Cardiac muscle cell (in vitro differentiated cells and primary cell): ENCODE measurements around the gene HLA-A. TPM values are rescaled to one million over a fixed set of nuclear protein-coding genes. Genes with fewer than 3 reads are reported as not detected.

ENCODE experiments used
- DNase-seq, 2 donors: peaks; one replicate each; pipeline versions ENCODE4 v3.0.0 to v3.0.0-alpha.2; 2010 to 2017; ENCODE audit warnings: low read depth in 1 of 2, low spot score in 1 of 2
- H3K27ac ChIP-seq: fragments of 200-600 bp; sonication (generic); 2 replicates; pipeline ENCODE4 v1.5.1; 2016
- H3K27me3 ChIP-seq: fragments of 200-600 bp; sonication (generic); 2 replicates; pipeline ENCODE4 v1.6.0; 2016; ENCODE audit warnings: control low read depth
- H3K36me3 ChIP-seq: fragments of 200-600 bp; sonication (generic); 2 replicates; pipeline ENCODE4 v1.5.1; 2016; ENCODE audit warnings: control low read depth
- H3K4me1 ChIP-seq: fragments of 200-600 bp; sonication (generic); 2 replicates; pipeline ENCODE4 v1.8.1; 2017; ENCODE audit warnings: low read depth, mild to moderate bottlenecking, mixed run types
- H3K4me3 ChIP-seq: fragments of 200-600 bp; sonication (generic); 2 replicates; pipeline ENCODE4 v1.5.1; 2016; ENCODE audit warnings: mild to moderate bottlenecking
- H3K9me3 ChIP-seq: fragments of 200-600 bp; sonication (generic); 2 replicates; pipeline ENCODE4 v1.5.1; 2017; ENCODE audit warnings: low read depth, mild to moderate bottlenecking, control low read depth
- CTCF ChIP-seq: IDR thresholded peaks from 2 replicates; pipeline ENCODE4 v1.5.1; 2012; ENCODE audit warnings: low read depth, mild to moderate bottlenecking, low read length
- polyA plus RNA-seq: library from polyadenylated mRNA; unstranded; fragments of >200 nt; fragmentation: Nextera tagmentation; extraction: Ambion mirVana; gene quantifications from 2 replicates; pipeline ENCODE4 v1.2.1, GENCODE V29; 2016
- total RNA-seq: library from RNA; depleted of rRNA; stranded (reverse); fragments of >200 nt; gene quantifications from 2 replicates; pipeline ENCODE4 v1.2.3, GENCODE V29; 2016

The HLA-A gene
- total and polyA plus RNA-seq, 2 experiments from 2014 or later: 119 to 177 TPM

- Histone ChIP-seq H3K27me3 (no peaks in the 10 kb centered on the region), H3K4me3 (peak overlapping the region; percentile 65), H3K4me1 (no peaks in the 10 kb centered on the region), H3K9me3 (no peaks in the 10 kb centered on the region), H3K27ac (no peak overlapping the region), H3K36me3 (no peaks in the 10 kb centered on the region)
- no peak for DNase-seq
- no peak for TF ChIP-seq CTCF
Observed at GRCh38 chr6:29943053-29943966, 978 bp downstream of the HLA-A start.

- H3K27me3 ChIP-seq: no peaks in the 10 kb centered on the region
- TF ChIP-seq CTCF: no peak
Observed at GRCh38 chr6:29945281-29945820, 3.0 kb downstream of the HLA-A start.

GRCh38 chr6:29946223-29947076 is 4.1 kb downstream of the HLA-A start:
- H3K27me3 ChIP-seq: no peaks in the 10 kb centered on the region
- TF ChIP-seq CTCF: no peak
- no peaks in the 10 kb centered on the region for H3K9me3 ChIP-seq
- no peaks in the 10 kb centered on the region for H3K36me3 ChIP-seq
- no peak for DNase-seq
- H3K4me1 ChIP-seq: no peaks in the 10 kb centered on the region
- no peak overlapping the region for H3K27ac ChIP-seq
- no peak overlapping the region for H3K4me3 ChIP-seq

More at GRCh38 chr6:29945281-29945820, 3.0 kb downstream of the HLA-A start:
- Histone ChIP-seq H3K4me1 (no peaks in the 10 kb centered on the region), H3K9me3 (no peaks in the 10 kb centered on the region), H3K4me3 (no peak overlapping the region), H3K36me3 (no peaks in the 10 kb centered on the region), H3K27ac (no peak overlapping the region)
- no peak for DNase-seq

GRCh38 chr6:29947077-29947980 is 5.0 kb downstream of the HLA-A start:
- H3K9me3 ChIP-seq: no peaks in the 10 kb centered on the region
- DNase-seq: no peak
- no peaks in the 10 kb centered on the region for H3K36me3 ChIP-seq
- H3K4me1 ChIP-seq: no peaks in the 10 kb centered on the region
- H3K27ac ChIP-seq: no peak overlapping the region
- no peaks in the 10 kb centered on the region for H3K27me3 ChIP-seq
- H3K4me3 ChIP-seq: no peak overlapping the region
- TF ChIP-seq CTCF: no peak

- H3K4me3 ChIP-seq: no peak overlapping the region
- no peaks in the 10 kb centered on the region for H3K9me3 ChIP-seq
- no peak for TF ChIP-seq CTCF
Observed at GRCh38 chr6:29948277-29948676, 5.9 kb downstream of the HLA-A start.

More at GRCh38 chr6:29948277-29948676, 5.9 kb downstream of the HLA-A start:
- DNase-seq: no peak
- Histone ChIP-seq H3K27ac (no peak overlapping the region), H3K4me1 (no peaks in the 10 kb centered on the region), H3K36me3 (no peaks in the 10 kb centered on the region), H3K27me3 (no peaks in the 10 kb centered on the region)
